Activated naive CD4-positive, alpha-beta T cell treated with anti-CD3 and anti-CD28 coated beads, Interleukin-2, amount 50 U/mL, for 24 hours (primary cell): ENCODE data around the gene ACSL6.

Experiments
- H3K27ac Mint-ChIP-seq: one replicate; pipeline ENCODE4 v1.8.0; 2021; ENCODE audit warnings: mild to moderate bottlenecking, mixed read lengths
- H3K27me3 Mint-ChIP-seq: one replicate; pipeline ENCODE4 v1.8.0; 2021; ENCODE audit warnings: mixed read lengths
- H3K36me3 Mint-ChIP-seq: one replicate; pipeline ENCODE4 v1.8.0; 2021; ENCODE audit warnings: mixed read lengths
- H3K4me1 Mint-ChIP-seq: one replicate; pipeline ENCODE4 v1.8.0; 2021; ENCODE audit warnings: mixed read lengths
- H3K4me3 Mint-ChIP-seq: one replicate; pipeline ENCODE4 v1.8.0; 2021; ENCODE audit warnings: mild to moderate bottlenecking, mixed read lengths
- H3K9me3 Mint-ChIP-seq: one replicate; pipeline ENCODE4 v1.8.0; 2021; ENCODE audit warnings: mixed read lengths

Gene ACSL6

GRCh38 chr5:132010989-132011621, 353 bp downstream of the ACSL6 start:
- no peaks in the 10 kb centered on the region for H3K9me3 Mint-ChIP-seq
- H3K27me3 Mint-ChIP-seq = peaks cover 24% of the 10 kb centered on the region
- H3K27ac Mint-ChIP-seq = no peak overlapping the region
- no peaks in the 10 kb centered on the region for H3K36me3 Mint-ChIP-seq
- peaks cover 37% of the 10 kb centered on the region for H3K4me1 Mint-ChIP-seq
- H3K4me3 Mint-ChIP-seq = peak overlapping the region; percentile 85

DNA sequence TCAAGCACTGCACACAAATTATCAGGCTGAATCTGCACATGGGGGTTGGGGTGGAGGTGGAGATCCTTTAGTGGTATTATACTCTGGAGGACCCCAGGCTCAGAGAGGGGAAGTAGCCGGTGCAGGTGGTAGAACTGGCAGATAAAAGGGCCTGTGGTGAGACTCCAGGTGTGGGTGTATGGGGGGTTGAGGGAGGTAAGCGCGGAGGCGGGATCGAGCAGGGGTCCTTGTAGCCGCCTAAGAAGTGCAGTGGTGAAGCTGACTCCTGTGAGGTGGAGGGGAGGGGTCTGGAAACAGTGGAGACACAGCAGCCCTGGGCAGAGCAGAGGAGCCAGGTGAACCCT, 841 bp downstream of the ACSL6 start:
- no peaks in the 10 kb centered on the region for H3K36me3 Mint-ChIP-seq
- no peak overlapping the region for H3K27ac Mint-ChIP-seq
- H3K4me3 Mint-ChIP-seq = peak overlapping the region; percentile 85
- H3K9me3 Mint-ChIP-seq = no peaks in the 10 kb centered on the region
- peaks cover 35% of the 10 kb centered on the region for H3K4me1 Mint-ChIP-seq
- H3K27me3 Mint-ChIP-seq = peaks cover 22% of the 10 kb centered on the region

DNA sequence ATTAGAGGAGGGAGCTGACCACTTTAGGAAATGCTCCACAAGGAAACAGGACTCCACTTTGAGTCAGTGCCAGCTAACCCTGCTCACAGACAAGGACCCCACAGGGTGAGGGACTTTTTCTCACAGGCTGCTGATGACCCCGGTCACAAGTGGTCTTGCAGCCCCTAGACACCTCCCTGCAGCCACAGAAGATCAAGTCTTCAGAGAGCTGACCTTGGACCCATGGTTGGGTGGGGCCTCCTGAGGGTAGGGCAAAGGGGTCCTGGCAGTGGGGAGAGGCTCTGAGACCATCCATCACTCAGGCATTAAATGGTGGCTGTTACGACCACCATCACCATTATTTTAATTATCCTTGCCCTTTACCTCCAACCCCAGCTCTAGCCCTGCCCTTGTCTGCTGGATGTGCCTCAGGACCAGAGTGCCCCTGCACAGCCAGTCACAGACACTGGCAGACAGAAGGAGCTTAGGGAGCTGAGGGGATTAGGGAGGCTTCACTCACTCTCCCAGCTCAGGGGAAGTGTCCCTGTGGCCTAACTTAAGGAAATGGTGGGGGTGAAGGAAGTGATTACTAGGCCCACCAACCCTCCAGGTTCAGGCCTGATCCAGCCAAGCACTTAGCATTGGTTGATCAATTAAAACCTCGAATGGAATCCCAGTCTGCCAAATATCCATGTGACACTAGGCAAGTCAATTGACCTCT, 1.6 kb downstream of the ACSL6 start:
- Mint-ChIP-seq H3K9me3 (no peaks in the 10 kb centered on the region), H3K27me3 (peaks cover 22% of the 10 kb centered on the region), H3K4me3 (peak overlapping the region; percentile 85), H3K27ac (no peak overlapping the region), H3K4me1 (peaks cover 35% of the 10 kb centered on the region), H3K36me3 (no peaks in the 10 kb centered on the region)

DNA sequence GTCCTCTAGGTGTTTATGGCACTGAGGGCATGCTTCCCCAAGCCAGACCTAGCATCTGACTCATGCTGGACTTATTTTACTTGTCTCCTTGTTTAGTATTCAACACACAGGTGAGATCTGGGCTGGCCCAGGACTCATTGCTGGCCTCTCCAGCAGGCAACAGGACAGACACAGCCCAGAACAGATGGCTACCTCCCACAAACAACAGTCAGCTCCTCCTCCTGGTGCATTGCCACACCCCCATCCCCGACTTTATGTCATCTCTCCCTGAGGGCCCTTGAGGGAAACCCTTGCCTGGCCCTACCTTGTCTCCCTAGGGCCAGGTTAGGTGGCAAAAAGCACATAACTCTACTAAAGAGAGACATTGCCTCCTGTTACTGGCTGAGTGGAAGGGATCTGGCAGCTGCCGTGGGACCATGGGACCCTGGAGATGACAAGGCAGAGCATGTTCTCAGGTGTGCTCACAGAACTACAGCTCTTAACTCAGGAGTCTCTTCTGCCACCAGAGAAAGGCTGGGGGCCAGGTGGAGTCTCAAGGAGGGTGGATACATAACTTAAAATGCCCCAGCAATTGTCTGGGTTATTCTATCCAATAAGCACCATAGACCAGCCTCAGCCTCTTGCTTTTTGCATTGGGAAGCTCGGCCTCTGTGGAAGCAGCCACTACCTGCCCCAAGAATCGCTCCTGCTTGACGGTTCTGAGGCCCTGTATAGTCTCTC, 2.3 kb downstream of the ACSL6 start:
- H3K4me1 Mint-ChIP-seq = peaks cover 35% of the 10 kb centered on the region
- peak overlapping the region; percentile 33 for H3K4me3 Mint-ChIP-seq
- no peaks in the 10 kb centered on the region for H3K9me3 Mint-ChIP-seq
- peaks cover 22% of the 10 kb centered on the region for H3K27me3 Mint-ChIP-seq
- H3K27ac Mint-ChIP-seq = no peak overlapping the region
- H3K36me3 Mint-ChIP-seq = no peaks in the 10 kb centered on the region

DNA sequence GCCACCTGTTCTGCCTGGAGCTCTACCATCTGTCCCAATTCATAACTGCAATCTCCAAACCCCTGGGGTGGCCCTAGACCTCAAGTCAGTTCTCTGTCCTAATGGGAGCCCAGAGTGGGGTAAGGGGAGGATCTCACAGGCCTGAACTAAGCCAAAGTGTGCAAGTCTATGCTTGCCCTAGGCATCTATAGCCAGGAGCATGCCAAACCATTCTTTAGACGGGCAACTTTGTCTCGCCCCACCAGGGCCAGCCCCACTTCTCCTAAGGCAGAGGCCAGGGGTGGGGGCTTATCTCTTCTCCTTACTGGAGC, 3.3 kb downstream of the ACSL6 start:
- peak overlapping the region; percentile 20 for H3K4me3 Mint-ChIP-seq
- H3K36me3 Mint-ChIP-seq = no peaks in the 10 kb centered on the region
- no peaks in the 10 kb centered on the region for H3K9me3 Mint-ChIP-seq
- peaks cover 17% of the 10 kb centered on the region for H3K27me3 Mint-ChIP-seq
- peak overlapping the region; percentile 64 for H3K27ac Mint-ChIP-seq
- peaks cover 36% of the 10 kb centered on the region for H3K4me1 Mint-ChIP-seq

- no peaks in the 10 kb centered on the region for H3K36me3 Mint-ChIP-seq
- peaks cover 16% of the 10 kb centered on the region for H3K27me3 Mint-ChIP-seq
- H3K9me3 Mint-ChIP-seq = no peaks in the 10 kb centered on the region
- peak overlapping the region; percentile 43 for H3K27ac Mint-ChIP-seq
- no peak overlapping the region for H3K4me3 Mint-ChIP-seq
- peaks cover 41% of the 10 kb centered on the region for H3K4me1 Mint-ChIP-seq
These were observed 3.9 kb downstream of the ACSL6 start for GRCh38 chr5:132007399-132008162.

DNA sequence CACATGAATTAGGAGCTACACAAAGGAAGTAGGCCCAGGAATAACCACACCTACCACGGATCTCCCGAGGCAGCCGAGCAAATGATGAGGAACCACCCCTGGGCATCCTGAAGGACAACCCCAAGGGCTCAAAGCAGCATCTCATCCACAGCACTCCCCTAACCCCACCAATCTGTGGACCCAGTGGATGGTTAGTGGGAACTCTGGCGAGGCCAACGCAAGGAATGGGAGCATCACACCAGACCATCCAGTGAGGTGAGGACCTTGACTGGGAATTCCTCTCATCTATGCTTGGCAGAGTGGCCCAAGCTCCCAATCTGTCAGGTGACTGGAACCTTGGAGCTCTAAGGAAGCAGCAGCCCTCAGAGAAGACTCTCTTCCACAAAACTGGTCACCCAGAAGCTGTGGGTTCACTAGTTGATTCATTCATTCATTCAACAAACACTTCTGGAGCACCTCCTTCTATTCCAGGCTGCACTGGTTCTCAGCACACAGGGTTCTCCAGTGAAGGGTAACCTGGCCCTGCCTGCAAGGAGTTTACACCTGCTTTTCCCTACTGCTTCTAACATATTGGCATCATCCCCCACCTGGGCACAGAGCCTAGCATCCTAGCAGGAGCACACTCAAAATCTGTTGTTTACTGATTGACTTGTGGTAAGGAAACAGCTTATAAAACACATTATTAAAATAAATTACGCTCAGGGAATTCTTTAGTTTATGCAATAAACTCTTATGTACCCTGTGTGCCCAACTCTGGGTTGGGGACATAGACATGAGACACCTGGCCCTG, 4.9 kb downstream of the ACSL6 start:
- H3K4me3 Mint-ChIP-seq = no peak overlapping the region
- peaks cover 12% of the 10 kb centered on the region for H3K27me3 Mint-ChIP-seq
- no peaks in the 10 kb centered on the region for H3K36me3 Mint-ChIP-seq
- no peaks in the 10 kb centered on the region for H3K9me3 Mint-ChIP-seq
- no peak overlapping the region for H3K27ac Mint-ChIP-seq
- H3K4me1 Mint-ChIP-seq = peaks cover 45% of the 10 kb centered on the region

GRCh38 chr5:132005591-132005990, 5.9 kb downstream of the ACSL6 start:
- H3K9me3 Mint-ChIP-seq = no peaks in the 10 kb centered on the region
- no peak overlapping the region for H3K27ac Mint-ChIP-seq
- H3K27me3 Mint-ChIP-seq = peaks cover 10% of the 10 kb centered on the region

GRCh38 chr5:132003982-132004381, 7.5 kb downstream of the ACSL6 start:
- Mint-ChIP-seq H3K4me3 (no peak overlapping the region), H3K9me3 (no peaks in the 10 kb centered on the region), H3K27ac (no peak overlapping the region), H3K4me1 (peaks cover 57% of the 10 kb centered on the region), H3K27me3 (peaks cover 5% of the 10 kb centered on the region), H3K36me3 (no peaks in the 10 kb centered on the region)

More at GRCh38 chr5:132005591-132005990, 5.9 kb downstream of the ACSL6 start:
- H3K4me3 Mint-ChIP-seq = no peak overlapping the region
- peaks cover 48% of the 10 kb centered on the region for H3K4me1 Mint-ChIP-seq
- H3K36me3 Mint-ChIP-seq = no peaks in the 10 kb centered on the region

- peaks cover 58% of the 10 kb centered on the region for H3K4me1 Mint-ChIP-seq
- no peaks in the 10 kb centered on the region for H3K36me3 Mint-ChIP-seq
- no peaks in the 10 kb centered on the region for H3K27me3 Mint-ChIP-seq
- no peak overlapping the region for H3K4me3 Mint-ChIP-seq
- H3K27ac Mint-ChIP-seq = no peak overlapping the region
- no peaks in the 10 kb centered on the region for H3K9me3 Mint-ChIP-seq
These were observed 8.2 kb downstream of the ACSL6 start for GRCh38 chr5:132003170-132003744.

GRCh38 chr5:132002757-132003156, 8.7 kb downstream of the ACSL6 start:
- Mint-ChIP-seq H3K4me3 (no peak overlapping the region), H3K27me3 (no peaks in the 10 kb centered on the region), H3K27ac (peak overlapping the region; percentile 14), H3K4me1 (peaks cover 57% of the 10 kb centered on the region), H3K36me3 (no peaks in the 10 kb centered on the region), H3K9me3 (no peaks in the 10 kb centered on the region)

DNA sequence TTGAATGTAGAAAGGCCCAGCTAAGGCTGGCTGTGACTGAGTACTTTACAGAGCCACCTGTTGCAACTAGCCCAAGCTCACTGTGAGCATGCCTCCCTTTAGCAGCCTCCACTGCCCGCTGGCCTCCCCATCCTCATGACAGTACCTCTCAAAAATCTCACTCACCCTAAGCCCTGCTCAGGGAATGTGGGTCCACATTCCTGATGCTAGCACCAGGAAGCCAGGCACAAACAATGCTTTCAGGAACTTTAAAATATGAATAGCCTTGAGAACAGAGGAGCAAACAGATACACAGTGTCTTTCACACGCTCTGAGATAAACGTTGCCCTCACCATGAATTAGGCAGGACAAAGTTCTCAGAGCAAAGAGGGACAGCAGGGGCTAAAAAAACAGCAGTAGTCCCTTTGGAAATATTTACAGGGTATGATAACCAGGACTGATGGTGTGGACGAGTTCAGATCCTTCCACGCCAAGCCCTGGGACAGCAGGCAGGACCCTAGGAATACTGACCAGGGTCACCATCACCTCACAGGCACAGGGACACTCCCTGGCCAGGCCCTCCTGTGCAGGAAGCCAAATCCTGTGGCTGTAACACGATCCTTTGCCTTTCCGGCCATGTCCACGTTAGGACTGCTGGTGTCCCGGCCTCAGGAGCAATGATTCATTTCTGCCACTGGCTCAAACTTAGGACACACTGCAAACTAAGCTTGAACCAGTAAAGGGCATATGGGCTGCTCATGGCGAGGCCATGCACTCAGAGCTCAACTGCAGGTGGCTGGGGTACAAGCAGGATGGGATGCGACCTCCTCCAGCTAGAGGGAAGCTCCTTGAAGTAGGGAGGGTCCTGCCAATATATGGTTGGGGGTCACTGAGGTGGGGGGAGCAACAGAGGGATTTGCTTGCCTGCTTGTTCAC, 9.6 kb downstream of the ACSL6 start:
- H3K27ac Mint-ChIP-seq = peak overlapping the region; percentile 86
- H3K9me3 Mint-ChIP-seq = no peaks in the 10 kb centered on the region
- no peaks in the 10 kb centered on the region for H3K36me3 Mint-ChIP-seq
- no peak overlapping the region for H3K4me3 Mint-ChIP-seq
- H3K4me1 Mint-ChIP-seq = peaks cover 59% of the 10 kb centered on the region
- no peaks in the 10 kb centered on the region for H3K27me3 Mint-ChIP-seq

- Mint-ChIP-seq H3K27ac (no peak overlapping the region), H3K27me3 (no peaks in the 10 kb centered on the region), H3K4me1 (peaks cover 65% of the 10 kb centered on the region), H3K4me3 (peak overlapping the region; percentile 66), H3K36me3 (no peaks in the 10 kb centered on the region), H3K9me3 (no peaks in the 10 kb centered on the region)
These were observed 10.6 kb downstream of the ACSL6 start for GRCh38 chr5:132000677-132001453.

GRCh38 chr5:132000241-132000490, 11.3 kb downstream of the ACSL6 start:
- Mint-ChIP-seq H3K36me3 (no peaks in the 10 kb centered on the region), H3K27me3 (no peaks in the 10 kb centered on the region), H3K4me1 (peaks cover 65% of the 10 kb centered on the region), H3K4me3 (no peak overlapping the region), H3K9me3 (no peaks in the 10 kb centered on the region), H3K27ac (no peak overlapping the region)
